GM10248 (cell line): ENCODE measurements around the gene ARMC7.
"Not testable (repeated sequence)": the region's sequence is repeated elsewhere in the genome, so short reads cannot be mapped to it uniquely, and the experiment has no call there.

ENCODE experiments used
- CTCF ChIA-PET: fragments of 300-600 bp; sonication (Branson Sonifier 250); formaldehyde crosslinking; extraction: SDS; loops from one replicate; lab custom pipeline; 2021; ENCODE audit warnings: antibody characterized with exemption; lab: Yijun Ruan, JAX
- POLR2A ChIA-PET: fragments of 350-650 bp; sonication (Branson Sonifier 250); formaldehyde crosslinking; extraction: SDS; loops from one replicate; lab custom pipeline; 2020; ENCODE audit warnings: antibody characterized with exemption; lab: Yijun Ruan, JAX
- DNase-seq: peaks from one replicate; pipeline ENCODE4 v3.0.0; 2012; ENCODE audit errors: extremely low spot score
- CTCF ChIP-seq: IDR thresholded peaks from 2 replicates; pipeline ENCODE4 v1.5.1; 2012; ENCODE audit warnings: mild to moderate bottlenecking, low read depth; ENCODE audit errors: extremely low read depth, missing control alignments, control extremely low read depth

Gene ARMC7

GRCh38 chr17:75125984-75126383, 16.2 kb downstream of the ARMC7 start:
- ChIA-PET POLR2A (interaction anchor here (1.3 kb wide), 1 partner anchor 11 kb away, joined by 6 read pairs; no protein-coding TSS in a partner anchor), CTCF (interaction anchor here (1.0 to 17.2 kb wide), 4 partner anchors 4 to 76 kb away, joined by 5 to 338 read pairs (median 172); partner anchors contain the start of genes ARMC7 and NT5C)
- no peak for TF ChIP-seq CTCF
- DNase-seq, result peak; percentile 42

- POLR2A ChIA-PET, result interaction anchor here (0.7 kb wide), 1 partner anchor 72 kb away, joined by 3 read pairs; no protein-coding TSS in a partner anchor
- no peak for TF ChIP-seq CTCF
- no peak for DNase-seq
- CTCF ChIA-PET, result interaction anchor here (2.3 to 17.2 kb wide), 2 partner anchors 9 to 21 kb away, joined by 6 to 338 read pairs; partner anchors contain the start of gene ARMC7
Observed at GRCh38 chr17:75126954-75127353, 17.2 kb downstream of the ARMC7 start.

GRCh38 chr17:75127936-75128335, 18.2 kb downstream of the ARMC7 start:
- CTCF ChIA-PET, result interaction anchor here (1.1 to 17.2 kb wide), 3 partner anchors 10 to 22 kb away, joined by 3 to 338 read pairs (median 6); partner anchors contain the start of gene ARMC7
- POLR2A ChIA-PET, DNase-seq: not testable (repeated sequence)

- DNase-seq, result no peak
- POLR2A ChIA-PET, result interaction anchor here (1.0 kb wide), 1 partner anchor 79 kb away, joined by 4 read pairs; no protein-coding TSS in a partner anchor
- CTCF ChIA-PET, result interaction anchor here (1.1 to 17.2 kb wide), 6 partner anchors 11 to 167 kb away, joined by 4 to 338 read pairs (median 12); partner anchors contain the start of gene ARMC7
- TF ChIP-seq CTCF, result no peak
Observed at GRCh38 chr17:75128694-75129505, 19.1 kb downstream of the ARMC7 start.

- ChIA-PET POLR2A (interaction anchor here (1.0 kb wide), 1 partner anchor 80 kb away, joined by 4 read pairs; no protein-coding TSS in a partner anchor), CTCF (interaction anchor here (1.1 to 17.2 kb wide), 8 partner anchors 12 to 168 kb away, joined by 3 to 338 read pairs (median 5); partner anchors contain the start of genes ARMC7 and SUMO2)
- no peak for DNase-seq
- TF ChIP-seq CTCF, result no peak
Observed at GRCh38 chr17:75129576-75129975, 19.8 kb downstream of the ARMC7 start.

GRCh38 chr17:75130059-75130631, 20.4 kb downstream of the ARMC7 start:
- ChIA-PET CTCF (interaction anchor here (1.0 to 17.2 kb wide), 16 partner anchors 12 to 211 kb away, joined by 3 to 338 read pairs (median 6); partner anchors contain the start of genes ARMC7, JPT1, MRPL58 and SUMO2), POLR2A (interaction anchor here (0.6 kb wide), 1 partner anchor 725 kb away, joined by 11 read pairs; the partner anchor contains the start of gene WBP2)
- no peak for DNase-seq
- no peak for TF ChIP-seq CTCF
